ENCODE measurements around the gene CDH4. TPM values are rescaled to one million over a fixed set of nuclear protein-coding genes. Genes with fewer than 3 reads are reported as not detected.

The CDH4 gene
- total and polyA plus RNA-seq, 2 of the 8 experiments (the other 6 are each of a cell fraction or from before 2014, with no cell fraction given): 4.3 to 7.9 TPM

DNA sequence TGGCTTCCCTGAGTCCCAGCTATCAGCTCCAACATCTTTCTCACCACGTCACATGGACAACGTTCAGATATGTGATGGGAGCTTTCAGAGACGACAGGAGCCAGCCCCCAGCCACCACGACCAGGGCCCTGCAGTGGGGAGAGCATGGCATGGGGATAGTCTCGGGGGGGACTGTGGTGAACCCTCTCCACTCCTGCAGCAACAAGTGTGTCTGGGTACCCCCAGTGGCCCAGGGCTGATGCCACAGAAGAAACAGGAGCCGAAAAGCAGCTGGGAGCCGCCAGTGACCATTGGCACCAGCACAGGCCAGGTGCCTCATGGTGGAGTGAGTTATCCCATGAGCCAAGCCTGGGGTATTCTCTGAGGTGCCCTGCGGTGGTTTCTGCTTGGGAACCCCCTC lies 473.9 kb downstream of the CDH4 start (continued):
- no peak for TF ChIP-seq RAD21 (IDR thresholded peaks at IDR 0.05 in 1 of 2, conservative IDR thresholded peaks at IDR 0.05 in 1 of 2; ENCODE audit: low read depth in 2 of 2, low read length in 2 of 2)
- no peak for TF ChIP-seq MAFK (IDR thresholded peaks at IDR 0.05; ENCODE audit: low read depth, low read length)

All from H1 (cell line).